GM21529 (cell line): ENCODE data around the gene SNX12.
"Not testable (repeated sequence)": the region's sequence is repeated elsewhere in the genome, so short reads cannot be mapped to it uniquely, and the experiment has no call there.

ENCODE experiments used
- ATAC-seq: cut with Tn5 transposase; IDR thresholded peaks from one replicate; pipeline ENCODE4 v1.9.1; 2021; ENCODE audit not compliant: unreplicated experiment

Gene SNX12

DNA sequence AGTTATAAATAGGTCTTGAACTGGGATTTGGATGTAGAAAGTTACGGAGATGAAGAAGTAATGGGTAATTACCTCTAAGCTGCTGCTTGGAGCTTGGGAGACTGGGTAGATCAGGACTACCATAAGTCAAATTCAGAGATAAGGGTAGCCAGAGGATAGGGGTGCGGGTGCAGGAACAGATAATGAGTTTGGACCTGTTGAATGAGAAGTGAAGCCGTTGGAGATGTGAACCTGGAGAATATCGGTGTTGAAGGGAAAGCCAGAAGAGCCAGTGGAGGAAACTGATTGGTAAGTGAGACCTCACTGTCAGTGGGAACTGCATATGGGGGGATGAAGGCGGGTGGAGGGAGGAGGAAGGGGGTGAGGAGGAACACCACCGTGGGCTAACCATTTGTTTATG, 26.9 kb upstream of the SNX12 start:
- no peak for ATAC-seq

DNA sequence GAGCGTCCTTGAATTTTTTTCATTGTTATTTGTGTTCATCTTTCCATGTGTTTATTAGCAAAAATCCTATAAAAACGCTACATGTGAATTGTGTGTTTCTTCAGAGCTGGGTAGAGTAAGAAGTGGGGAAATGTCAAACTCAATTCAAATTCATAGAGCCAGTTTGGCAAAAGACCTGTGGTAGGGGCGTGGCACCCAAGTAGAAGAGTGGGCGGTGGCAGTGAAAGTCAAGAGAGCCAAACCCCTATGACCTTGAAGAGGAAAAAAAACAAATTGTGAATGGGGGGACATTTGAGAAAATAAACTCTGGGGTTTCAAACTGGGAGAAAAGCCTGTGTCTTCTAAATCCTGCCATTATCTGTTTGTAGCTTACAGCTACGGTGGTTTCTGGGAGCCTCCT, 23.1 kb upstream of the SNX12 start:
- no peak for ATAC-seq

DNA sequence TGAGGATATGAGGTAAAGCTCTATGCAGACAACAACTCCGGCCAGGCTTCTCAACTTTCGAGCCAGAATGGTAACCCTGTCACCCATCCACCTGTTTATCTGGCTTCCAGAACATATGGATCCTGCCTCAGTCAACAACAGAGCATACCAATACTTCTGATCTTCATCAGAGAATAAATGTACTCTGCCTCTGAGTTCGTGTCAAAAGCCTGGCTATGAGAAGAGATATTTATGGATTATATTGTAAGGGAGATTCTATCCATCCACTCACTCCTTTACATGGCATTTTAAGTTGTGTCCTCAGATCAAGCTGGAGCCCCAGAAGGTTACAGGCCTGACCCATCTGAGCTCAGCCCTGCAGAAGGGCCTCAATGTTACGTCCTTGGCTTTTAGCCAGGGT, 17.8 kb upstream of the SNX12 start:
- ATAC-seq = no peak

DNA sequence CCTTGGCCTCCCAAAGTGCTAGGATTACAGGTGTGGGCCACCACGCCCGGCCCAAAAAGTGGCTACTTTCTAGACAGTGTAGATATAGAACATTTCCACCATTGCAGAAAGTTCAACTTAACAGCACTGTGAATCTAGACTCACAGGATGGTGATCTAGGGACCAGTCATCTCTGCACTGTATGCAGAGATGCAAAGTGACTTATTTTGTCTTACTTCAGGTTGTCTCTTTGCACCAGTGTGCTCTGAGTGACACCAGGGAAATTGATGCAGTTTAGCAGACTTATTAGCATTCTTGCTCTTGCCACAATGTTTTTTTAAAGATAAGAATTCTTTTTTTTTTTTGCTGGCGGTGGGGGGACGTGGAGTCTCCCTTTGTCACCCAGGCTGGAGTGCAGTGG, 14.7 kb upstream of the SNX12 start:
- no peak for ATAC-seq

DNA sequence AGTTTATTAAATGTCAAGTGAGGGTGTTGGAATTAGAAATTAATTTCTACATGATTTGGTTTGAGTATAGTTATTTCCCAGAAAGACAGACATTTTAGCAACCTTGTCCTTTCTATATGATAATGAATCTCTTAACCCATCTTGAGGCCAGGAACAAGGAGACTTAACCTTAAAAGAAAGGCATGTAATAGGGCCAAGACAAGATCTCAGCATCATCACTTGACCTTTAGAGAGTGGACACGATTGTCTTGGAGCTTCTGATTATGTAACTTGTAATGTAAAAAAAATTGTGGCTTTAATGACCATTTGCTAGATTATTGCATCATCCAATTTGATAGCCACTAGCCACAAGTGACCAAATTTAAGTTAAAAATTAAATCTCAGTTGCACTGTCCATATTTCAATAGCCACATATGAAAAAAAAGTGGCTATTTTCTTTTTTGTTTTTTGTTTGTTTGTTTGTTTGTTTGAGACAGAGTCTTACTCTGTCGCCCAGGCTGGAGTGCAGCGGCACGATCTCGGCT, 14.1 kb upstream of the SNX12 start:
- ATAC-seq = no peak

DNA sequence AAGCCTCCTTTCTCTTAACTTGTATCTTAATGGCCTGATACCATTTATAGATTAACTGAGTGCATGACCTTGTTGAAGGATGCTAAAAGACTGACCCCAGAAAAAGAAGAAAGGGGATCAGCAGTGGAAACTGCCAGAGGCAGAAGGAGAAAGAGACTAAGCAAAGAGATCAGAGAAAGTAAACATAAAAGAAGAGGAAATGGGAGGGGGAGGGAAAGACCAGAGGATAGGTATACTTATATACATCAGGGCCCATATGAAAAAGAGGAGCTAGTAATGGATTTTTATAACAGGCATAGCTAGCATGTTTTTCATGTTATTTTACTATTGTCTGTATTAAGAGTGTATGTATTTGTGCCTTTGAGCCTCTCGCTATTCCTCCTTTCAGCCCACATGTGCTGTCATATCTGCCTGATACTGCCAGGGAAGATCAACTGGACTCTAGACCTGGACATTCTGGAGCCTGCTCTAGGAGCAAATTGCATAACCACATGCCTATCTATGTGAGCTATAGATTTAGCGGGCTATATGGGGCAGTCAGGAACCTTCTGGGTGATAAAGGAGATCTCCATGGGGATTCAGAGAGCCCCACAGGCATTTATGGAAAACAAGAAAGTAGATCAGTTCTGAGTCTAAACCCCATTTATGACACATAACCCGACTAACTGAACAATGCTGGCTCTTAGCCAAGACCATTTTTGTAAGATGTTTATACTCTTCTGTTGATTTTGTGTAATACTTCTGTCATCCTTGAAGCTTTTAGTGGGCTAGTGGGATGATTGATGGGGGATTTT, 13.4 kb upstream of the SNX12 start:
- ATAC-seq = no peak

DNA sequence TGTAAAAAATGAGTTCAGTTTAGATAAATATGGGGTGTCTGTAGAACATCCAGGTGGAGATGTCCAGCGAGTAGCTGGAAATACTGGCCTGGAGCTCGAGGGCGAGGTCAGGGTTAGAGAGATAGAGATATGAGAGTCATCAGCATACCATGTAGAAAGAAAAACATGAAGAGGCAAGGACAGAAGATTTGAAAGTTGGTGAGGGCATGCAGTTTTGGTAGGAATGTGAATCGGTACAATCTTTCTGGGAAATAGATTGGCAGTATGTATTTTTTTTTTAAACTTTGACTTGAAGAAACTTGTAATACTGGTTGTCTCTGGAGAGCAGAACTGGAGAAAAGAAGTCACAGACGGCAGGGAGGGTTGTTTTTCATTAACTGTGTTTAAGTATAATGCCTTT, 2.4 kb upstream of the SNX12 start:
- no peak for ATAC-seq

DNA sequence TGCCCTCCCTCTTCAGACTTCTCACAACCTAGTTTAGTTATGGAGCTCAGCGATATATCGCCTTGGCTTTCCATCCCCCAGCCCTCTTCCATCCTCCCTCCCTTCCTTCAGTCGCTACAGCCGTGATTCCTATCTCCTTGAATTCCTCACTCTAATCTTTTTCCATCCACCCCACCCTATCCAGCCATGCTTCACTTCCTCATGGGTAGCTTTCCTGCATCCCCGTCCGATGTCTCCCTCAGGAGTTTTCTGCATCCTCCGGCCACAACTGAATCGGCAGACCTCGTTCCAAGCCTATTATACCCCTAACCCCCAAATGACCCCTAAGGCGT, 456 bp downstream of the SNX12 start:
- ATAC-seq = no peak

DNA sequence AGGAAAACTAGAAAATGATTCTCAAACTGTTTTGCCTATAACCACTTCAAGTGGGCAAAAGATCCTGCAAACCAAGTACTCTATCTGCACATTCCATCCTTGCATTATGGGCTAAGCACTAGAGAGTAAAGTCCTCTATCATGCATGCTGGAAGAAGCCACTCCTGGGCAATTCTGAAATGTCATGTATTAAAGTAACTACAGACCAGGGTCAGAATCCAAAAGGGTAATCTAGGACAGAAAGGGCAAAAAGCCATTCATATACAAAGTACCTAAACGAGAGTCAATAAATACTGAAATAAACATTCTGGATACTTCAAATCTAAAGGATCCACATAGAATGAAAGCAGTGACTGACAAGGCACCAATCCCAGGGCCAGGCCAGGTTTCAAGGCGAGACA, 1.0 kb downstream of the SNX12 start:
- ATAC-seq = no peak

DNA sequence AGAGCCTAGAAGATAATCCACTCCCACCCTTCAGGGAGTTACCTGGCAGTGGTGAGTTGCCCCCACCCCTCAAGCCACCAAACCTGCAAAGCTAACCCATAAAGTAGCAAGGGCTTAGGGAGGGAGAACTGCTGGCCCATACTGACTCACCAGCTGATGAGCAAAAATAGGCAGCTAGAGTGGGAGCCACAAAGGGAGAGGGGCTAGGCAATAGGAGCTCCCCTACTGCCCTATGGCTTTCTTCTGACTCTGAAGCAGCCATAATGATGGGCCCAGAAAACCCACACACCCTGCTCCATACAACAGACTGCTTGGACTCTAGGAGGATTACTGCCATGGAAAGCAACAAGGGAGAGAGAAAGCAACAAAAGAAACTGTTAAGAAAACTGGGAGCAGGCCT, 8.0 kb downstream of the SNX12 start:
- no peak for ATAC-seq

DNA sequence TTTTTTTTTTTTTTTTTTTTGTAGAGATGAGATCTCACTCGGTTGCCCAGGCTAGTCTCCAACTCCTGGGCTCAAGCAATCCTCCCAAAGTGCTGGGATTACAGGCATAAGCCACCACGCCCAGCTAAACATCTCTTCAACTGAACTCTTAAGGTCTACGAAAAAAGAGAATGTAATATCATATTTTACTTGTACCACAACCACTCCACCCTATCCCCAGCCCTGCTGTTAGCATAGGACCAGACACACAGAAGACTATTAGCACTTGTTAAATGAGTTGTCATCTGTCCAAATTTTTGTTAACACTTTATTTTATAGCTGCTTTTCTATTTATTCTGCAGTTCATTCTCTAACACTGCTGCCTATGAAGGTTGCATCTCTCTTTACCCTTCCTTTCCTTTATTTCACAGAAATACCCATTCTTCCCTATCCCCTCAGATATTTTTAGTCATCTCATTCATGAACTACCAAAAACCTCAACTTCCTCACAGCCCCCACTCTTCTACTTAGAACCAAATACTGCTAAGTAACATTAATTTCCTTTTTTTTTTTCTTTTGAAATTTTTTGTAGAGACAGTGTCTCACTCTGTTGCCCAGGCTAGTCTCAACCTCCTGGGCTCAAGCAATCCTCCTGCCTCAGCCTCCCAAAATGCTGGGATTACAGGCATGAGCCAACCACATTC, 10.1 kb downstream of the SNX12 start:
- no peak for ATAC-seq

DNA sequence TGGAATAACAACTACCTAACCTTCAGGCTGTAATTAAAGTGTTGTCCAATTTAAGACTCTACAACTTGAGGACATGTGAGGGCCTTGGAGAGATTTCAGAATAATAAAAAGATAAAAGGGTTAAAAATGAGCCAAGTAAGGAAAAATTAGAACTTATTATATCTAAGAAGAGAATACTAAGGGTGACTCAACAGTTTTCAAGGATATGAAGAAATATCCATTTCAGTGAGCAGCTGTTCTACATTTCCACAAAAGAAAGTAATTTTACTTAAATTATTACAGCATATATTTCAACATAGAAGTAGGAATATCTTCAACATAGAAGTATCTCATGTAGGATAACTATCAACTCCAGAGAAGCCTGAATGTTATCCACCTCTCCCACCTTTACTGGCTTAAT, 11.3 kb downstream of the SNX12 start:
- no peak for ATAC-seq

DNA sequence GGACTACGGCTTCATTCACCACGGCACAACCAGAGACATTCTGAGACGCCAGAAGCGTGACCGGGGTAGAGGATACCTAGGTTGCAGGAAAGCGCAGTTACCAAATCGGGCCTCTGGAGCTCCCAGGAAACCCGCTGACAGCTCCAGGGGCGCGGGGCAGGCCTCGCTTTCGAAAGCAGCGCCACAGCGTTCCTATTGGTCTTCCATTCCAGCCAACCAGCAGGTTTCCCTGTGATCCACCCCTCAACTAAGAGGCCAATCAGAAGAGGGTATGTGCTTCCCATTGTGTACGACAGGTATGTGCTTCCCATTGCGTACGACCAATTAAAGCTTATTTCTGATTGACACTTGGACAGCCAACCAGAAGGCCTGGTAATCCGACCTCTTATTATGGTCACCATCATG, 14.9 kb downstream of the SNX12 start:
- ATAC-seq = peak; percentile 91

DNA sequence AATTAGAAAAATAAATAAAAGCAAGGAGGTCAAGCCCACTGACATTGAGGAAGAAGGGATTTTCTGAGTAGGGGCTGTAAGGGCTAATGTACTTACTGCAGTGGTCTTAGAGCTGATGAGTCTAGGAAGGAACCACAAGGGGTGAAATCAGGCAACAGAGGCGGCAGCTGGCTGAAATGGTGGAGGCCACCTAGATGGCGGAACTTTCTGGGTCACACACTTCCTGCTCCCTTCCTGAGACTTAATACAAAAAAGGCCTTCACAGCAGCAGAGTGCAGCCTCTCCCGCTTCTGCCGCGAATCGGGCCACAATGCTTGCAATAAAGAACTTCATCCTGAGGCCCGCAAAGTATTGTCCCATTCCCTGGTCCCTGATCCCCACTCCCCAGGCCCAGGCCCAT, 15.4 kb downstream of the SNX12 start:
- no peak for ATAC-seq

DNA sequence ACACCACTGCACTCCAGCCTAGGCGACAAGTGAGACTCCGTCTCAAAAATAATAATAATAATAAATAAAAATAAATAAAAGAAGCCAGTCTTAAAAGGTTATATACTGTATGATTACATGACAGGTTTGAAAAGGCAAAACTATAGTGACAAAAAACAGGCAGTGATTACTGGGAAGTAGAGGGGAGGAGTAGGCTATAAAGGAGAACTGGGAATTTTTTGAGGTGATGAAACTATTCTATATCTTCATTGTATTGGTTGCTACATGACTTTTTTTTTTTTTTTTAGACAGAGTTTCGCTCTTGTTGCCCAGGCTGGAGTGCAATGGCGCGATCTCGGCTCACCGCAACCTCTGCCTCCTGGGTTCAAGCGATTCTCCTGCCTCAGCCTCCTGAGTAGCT, 20.2 kb downstream of the SNX12 start:
- not testable (repeated sequence) for ATAC-seq

DNA sequence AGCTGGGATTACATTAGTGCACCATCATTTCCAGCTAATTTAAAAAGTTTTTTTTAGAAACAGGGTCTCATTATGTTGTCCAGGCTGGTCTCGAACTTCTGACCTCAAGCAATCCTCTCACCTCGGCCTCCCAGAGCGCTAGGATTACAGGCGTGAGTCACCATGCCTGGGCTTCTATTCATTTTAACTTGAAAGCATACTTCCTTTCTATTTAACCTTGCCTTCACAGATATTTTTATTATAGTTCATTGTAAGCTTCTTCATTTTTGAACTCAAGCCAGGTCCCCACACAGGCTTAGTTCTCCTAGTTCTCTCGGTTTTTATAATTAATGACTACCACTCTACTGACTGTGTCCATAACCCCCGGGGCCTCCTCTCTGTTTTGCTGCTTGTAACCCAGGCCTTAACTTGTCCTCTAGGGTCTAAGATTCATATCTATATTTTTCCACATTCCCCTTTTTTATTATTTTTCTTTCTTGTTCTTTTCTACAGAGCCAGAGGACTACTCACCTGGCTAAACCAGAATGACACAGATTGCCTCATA, 50.7 kb downstream of the SNX12 start:
- no peak for ATAC-seq
